Measurements from ENCODE around the gene COX6B2.

The COX6B2 gene

GRCh38 chr19:55386493-55386971 lies 32.0 kb upstream of the COX6B2 start:
- DNase-seq (ENCODE audit: low spot score in 2 of 2) = no peak
- H3K9me3 ChIP-seq = no peaks in the 10 kb centered on the region; the same call in 1 of the 2 replicates
- H3K36me3 ChIP-seq (replicated peaks) = peaks cover 56% of the 10 kb centered on the region
- no peaks in the 10 kb centered on the region for H3K27me3 ChIP-seq (ENCODE audit: low read depth)
- in situ Hi-C loops (cut with MboI; ENCODE audit: low sequenced_read_pairs) = loop anchor here (10.0 kb wide), 1 partner anchor 82 kb away; no protein-coding TSS in a partner anchor
- peak overlapping the region; percentile 88 for H3K4me3 ChIP-seq
- H3K4me1 ChIP-seq = peaks cover 34% of the 10 kb centered on the region

- DNase-seq (ENCODE audit: low spot score in 2 of 2) = peak; percentile 95 to 98
- Histone ChIP-seq H3K4me3 (peak within 1 kb of the TSS; percentile 88), H3K27me3 (ENCODE audit: low read depth) (no peaks in the 10 kb centered on the region), H3K4me1 (peaks cover 31% of the 10 kb centered on the region), H3K9me3 (no peaks in the 10 kb centered on the region; the same call in 1 of the 2 replicates), H3K36me3 (replicated peaks) (peaks cover 51% of the 10 kb centered on the region)
- in situ Hi-C loops (cut with MboI; ENCODE audit: low sequenced_read_pairs) = loop anchor here (10.0 kb wide), 1 partner anchor 81 kb away; no protein-coding TSS in a partner anchor
Measured at GRCh38 chr19:55385724-55386492, 31.4 kb upstream of the COX6B2 start, which contains the start of gene RPL28. Gene RPL28, plus strand, starts transcription at chr19:55385932. Its CDS starts 426 bp downstream, at chr19:55386358.

- H3K36me3 ChIP-seq (replicated peaks) = peaks cover 43% of the 10 kb centered on the region
- in situ Hi-C loops (cut with MboI; ENCODE audit: low sequenced_read_pairs) = loop anchor here (10.0 kb wide), 1 partner anchor 80 kb away; no protein-coding TSS in a partner anchor
- peak; percentile 89 to 99 for DNase-seq (ENCODE audit: low spot score in 2 of 2)
- no peaks in the 10 kb centered on the region; the same call in 1 of the 2 replicates for H3K9me3 ChIP-seq
- peak overlapping the region; percentile 88 for H3K4me3 ChIP-seq
- peaks cover 29% of the 10 kb centered on the region for H3K4me1 ChIP-seq
- H3K27me3 ChIP-seq (ENCODE audit: low read depth) = no peaks in the 10 kb centered on the region
Measured at GRCh38 chr19:55384920-55385723, 30.6 kb upstream of the COX6B2 start.

GRCh38 chr19:55384131-55384919 lies 29.8 kb upstream of the COX6B2 start, which contains the start of gene TMEM238:
Gene TMEM238, minus strand, starts transcription at chr19:55384292. Its CDS starts 33 bp downstream, at chr19:55384259.
- DNase-seq (ENCODE audit: low spot score in 2 of 2) = no peak
- Histone ChIP-seq H3K9me3 (no peaks in the 10 kb centered on the region; the same call in 1 of the 2 replicates), H3K27me3 (ENCODE audit: low read depth) (no peaks in the 10 kb centered on the region), H3K4me3 (peak within 1 kb of the TSS; percentile 88), H3K36me3 (replicated peaks) (peaks cover 35% of the 10 kb centered on the region), H3K4me1 (peaks cover 29% of the 10 kb centered on the region)
- in situ Hi-C loops (cut with MboI; ENCODE audit: low sequenced_read_pairs) = loop anchor here (10.0 kb wide), 1 partner anchor 80 kb away; no protein-coding TSS in a partner anchor

- Histone ChIP-seq H3K4me3 (peak overlapping the region; percentile 88), H3K27me3 (ENCODE audit: low read depth) (no peaks in the 10 kb centered on the region), H3K9me3 (no peaks in the 10 kb centered on the region; the same call in 1 of the 2 replicates), H3K36me3 (replicated peaks) (peaks cover 27% of the 10 kb centered on the region), H3K4me1 (peaks cover 27% of the 10 kb centered on the region)
- in situ Hi-C loops (cut with MboI; ENCODE audit: low sequenced_read_pairs) = loop anchor here (10.0 kb wide), 1 partner anchor 79 kb away; no protein-coding TSS in a partner anchor
- peak; percentile 51 to 76 for DNase-seq (ENCODE audit: low spot score in 2 of 2)
Measured at GRCh38 chr19:55383279-55384130, 29.0 kb upstream of the COX6B2 start.

GRCh38 chr19:55382522-55383054 lies 28.1 kb upstream of the COX6B2 start:
- no peaks in the 10 kb centered on the region; the same call in 1 of the 2 replicates for H3K9me3 ChIP-seq
- no peak for DNase-seq (ENCODE audit: low spot score in 2 of 2)
- H3K36me3 ChIP-seq (replicated peaks) = peaks cover 18% of the 10 kb centered on the region
- in situ Hi-C loops (cut with MboI; ENCODE audit: low sequenced_read_pairs) = loop anchor here (10.0 kb wide), 1 partner anchor 78 kb away; no protein-coding TSS in a partner anchor
- peaks cover 18% of the 10 kb centered on the region for H3K4me1 ChIP-seq
- no peak overlapping the region for H3K4me3 ChIP-seq
- H3K27me3 ChIP-seq (ENCODE audit: low read depth) = no peaks in the 10 kb centered on the region

- Histone ChIP-seq H3K4me3 (no peak overlapping the region), H3K36me3 (replicated peaks) (peaks cover 12% of the 10 kb centered on the region), H3K4me1 (peaks cover 13% of the 10 kb centered on the region), H3K9me3 (no peaks in the 10 kb centered on the region; the same call in 1 of the 2 replicates), H3K27me3 (ENCODE audit: low read depth) (no peaks in the 10 kb centered on the region)
- in situ Hi-C loops (cut with MboI; ENCODE audit: low sequenced_read_pairs) = loop anchor here (10.0 kb wide), 1 partner anchor 77 kb away; no protein-coding TSS in a partner anchor
- DNase-seq (ENCODE audit: low spot score in 2 of 2) = no peak
Measured at GRCh38 chr19:55382013-55382412, 27.5 kb upstream of the COX6B2 start.

- in situ Hi-C loops (cut with MboI; ENCODE audit: low sequenced_read_pairs) = no loop called here
- no peaks in the 10 kb centered on the region for H3K36me3 ChIP-seq (replicated peaks)
- no peak for DNase-seq (ENCODE audit: low spot score in 2 of 2)
- H3K27me3 ChIP-seq (ENCODE audit: low read depth) = no peaks in the 10 kb centered on the region
- no peak overlapping the region for H3K4me3 ChIP-seq
- no peaks in the 10 kb centered on the region; the same call in 1 of the 2 replicates for H3K9me3 ChIP-seq
- H3K4me1 ChIP-seq = peaks cover 8% of the 10 kb centered on the region
Measured at GRCh38 chr19:55379174-55379573, 24.7 kb upstream of the COX6B2 start.

- Histone ChIP-seq H3K4me1 (no peaks in the 10 kb centered on the region; the same call in 1 of the 2 replicates), H3K4me3 (no peak overlapping the region), H3K27me3 (ENCODE audit: low read depth) (no peaks in the 10 kb centered on the region), H3K36me3 (replicated peaks) (no peaks in the 10 kb centered on the region), H3K9me3 (no peaks in the 10 kb centered on the region; the same call in 1 of the 2 replicates)
- in situ Hi-C loops (cut with MboI; ENCODE audit: low sequenced_read_pairs) = no loop called here
- no peak for DNase-seq (ENCODE audit: low spot score in 2 of 2)
Measured at GRCh38 chr19:55377356-55378131, 23.0 kb upstream of the COX6B2 start.

GRCh38 chr19:55376241-55376933 lies 21.9 kb upstream of the COX6B2 start, which contains the start of gene TMEM190:
Gene TMEM190, plus strand, starts transcription at chr19:55376826. Its CDS starts 28 bp downstream, at chr19:55376854.
- Histone ChIP-seq H3K36me3 (replicated peaks) (no peaks in the 10 kb centered on the region), H3K4me3 (no peak within 1 kb of the TSS), H3K27me3 (ENCODE audit: low read depth) (peaks cover 9% of the 10 kb centered on the region), H3K9me3 (no peaks in the 10 kb centered on the region), H3K4me1 (no peaks in the 10 kb centered on the region; the same call in 1 of the 2 replicates)
- in situ Hi-C loops (cut with MboI; ENCODE audit: low sequenced_read_pairs) = no loop called here
- peak in 1 of 2 experiments; percentile 56 for DNase-seq (ENCODE audit: low spot score in 2 of 2)

All from HAP-1 (cell line).